Activated CD4-positive, alpha-beta T cell treated with anti-CD3 and anti-CD28 coated beads, Interleukin-2, Interleukin-6, amounts not matched to agents 100 ng/mL and 50 ng/mL, durations not matched to agents 16 hours and 8 hours (primary cell): ENCODE measurements around the gene IFT52.
"Not testable (repeated sequence)": the region's sequence is repeated elsewhere in the genome, so short reads cannot be mapped to it uniquely, and the experiment has no call there.

Experiments
- DNase-seq: peaks from one replicate; pipeline ENCODE4 v3.0.0-alpha.2; 2020

IFT52 gene

DNA sequence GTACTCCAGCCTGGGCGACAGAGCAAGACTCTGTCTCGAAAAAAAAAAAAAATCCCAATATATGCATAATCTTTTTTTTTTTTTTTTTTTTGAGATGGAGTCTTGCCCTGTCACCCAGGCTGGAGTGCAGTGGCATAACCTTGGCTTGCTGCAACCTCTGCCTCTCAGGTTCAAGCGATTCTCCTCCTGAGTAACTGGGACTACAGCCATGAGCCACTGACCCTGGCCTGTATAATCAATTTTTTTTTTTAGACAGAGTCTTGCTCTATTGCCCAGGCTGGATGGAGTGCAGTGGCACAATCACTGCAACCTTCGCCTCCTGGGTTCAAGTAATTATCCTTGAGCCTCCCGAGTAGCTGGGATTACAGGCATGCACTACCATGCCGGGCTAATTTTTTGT is 64.4 kb downstream of the IFT52 start:
- not testable (repeated sequence) for DNase-seq

- no peak for DNase-seq
These were observed 65.2 kb downstream of the IFT52 start for GRCh38 chr20:43655937-43656336.

- DNase-seq, result peak; percentile 43
These were observed 67.5 kb downstream of the IFT52 start for GRCh38 chr20:43658069-43658722.

- DNase-seq, result no peak
These were observed 68.1 kb downstream of the IFT52 start for GRCh38 chr20:43658723-43659419.

- no peak for DNase-seq
These were observed 72.4 kb downstream of the IFT52 start for GRCh38 chr20:43662943-43663655.

GRCh38 chr20:43665466-43666176 is 74.9 kb downstream of the IFT52 start:
- DNase-seq, result no peak

- DNase-seq, result peak; percentile 84
These were observed 75.9 kb downstream of the IFT52 start, which contains the start of gene MYBL2 for GRCh38 chr20:43666376-43667328. TSS of gene MYBL2 (plus strand) at chr20:43667114. CDS start at chr20:43667284, 170 bp downstream.

- peak; percentile 30 for DNase-seq
These were observed 76.8 kb downstream of the IFT52 start for GRCh38 chr20:43667341-43668132.

DNA sequence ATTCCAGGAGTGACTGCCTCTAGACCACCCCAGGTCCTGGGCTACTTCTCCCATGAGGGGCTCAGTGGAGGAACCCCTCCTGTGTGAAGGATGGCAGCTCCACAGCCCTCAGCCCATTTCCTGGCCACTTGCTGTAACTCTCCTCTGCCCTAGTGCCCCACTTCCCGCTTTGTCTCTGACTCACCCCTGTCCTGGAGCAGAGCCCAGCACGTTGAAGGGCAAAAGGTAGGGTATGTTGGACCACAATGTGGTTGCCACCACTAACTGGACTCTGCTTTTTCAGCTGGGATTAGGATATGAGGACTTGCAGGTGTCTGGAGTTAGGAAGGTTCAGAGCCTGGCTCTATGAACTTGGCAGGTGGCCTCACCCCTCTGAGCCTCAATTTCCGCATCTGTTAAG is 78.6 kb downstream of the IFT52 start:
- no peak for DNase-seq

DNA sequence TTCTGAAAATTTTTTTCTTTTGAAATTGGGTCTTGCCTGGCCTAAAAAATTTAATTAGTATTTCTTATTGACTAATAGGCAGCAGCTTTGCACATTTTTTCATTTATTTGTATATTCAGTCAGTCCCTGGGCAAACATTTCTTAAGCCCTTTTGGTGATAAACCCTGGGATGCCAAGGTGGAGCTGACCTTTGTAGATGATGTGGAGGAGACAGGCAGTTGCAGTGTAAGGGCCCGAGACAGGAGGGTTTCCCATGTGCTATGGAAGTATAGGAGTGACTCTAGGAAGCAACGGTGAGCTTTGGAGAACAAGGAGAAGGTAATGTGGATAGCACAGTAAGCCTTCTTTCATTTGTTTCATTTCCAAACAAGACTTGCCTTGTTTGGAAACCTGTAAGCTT is 79.7 kb downstream of the IFT52 start:
- DNase-seq, result no peak

- DNase-seq, result no peak
These were observed 85.6 kb downstream of the IFT52 start for GRCh38 chr20:43676368-43676767.

DNA sequence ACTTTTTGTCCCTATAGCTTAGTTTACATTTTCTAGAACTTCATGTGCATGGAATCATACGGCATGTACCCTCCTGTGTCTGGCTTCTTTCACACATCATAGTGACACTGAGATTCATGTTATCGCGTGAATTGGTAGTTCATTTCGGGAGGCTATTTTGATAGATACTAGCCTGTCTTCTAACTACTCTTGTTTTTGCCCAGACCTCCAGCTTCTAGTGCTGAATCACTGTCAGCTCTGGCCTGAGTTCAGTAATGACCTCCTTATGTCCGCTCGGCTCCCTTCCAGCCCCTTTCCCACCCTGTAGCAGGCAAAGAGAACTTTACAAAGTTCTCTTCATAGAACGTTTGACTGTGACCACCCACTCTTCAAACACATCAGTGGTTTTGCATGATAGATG is 90.2 kb downstream of the IFT52 start:
- DNase-seq, result no peak

DNA sequence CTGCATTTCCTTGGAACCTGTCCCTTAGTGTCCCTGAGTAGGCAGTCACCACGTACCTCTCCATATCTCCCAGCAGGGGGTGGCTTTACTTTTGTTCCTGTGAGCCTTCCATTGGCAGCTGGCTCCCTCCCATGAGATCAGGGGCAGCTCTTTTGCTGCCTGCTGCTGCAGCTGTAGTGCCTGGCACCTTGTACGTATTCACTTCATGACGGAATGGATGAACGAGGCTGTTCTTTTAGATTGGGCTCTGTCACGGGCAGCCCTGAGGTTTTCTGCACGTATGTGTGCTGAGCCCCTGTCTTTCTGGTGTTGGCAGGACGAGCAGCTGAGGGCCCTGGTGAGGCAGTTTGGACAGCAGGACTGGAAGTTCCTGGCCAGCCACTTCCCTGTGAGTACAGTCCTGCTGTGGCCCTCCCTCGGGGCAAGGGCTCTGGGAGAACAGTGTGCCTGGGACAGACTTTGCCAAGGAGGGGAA is 90.8 kb downstream of the IFT52 start:
- DNase-seq, result no peak

- DNase-seq, result no peak
These were observed 91.3 kb downstream of the IFT52 start for GRCh38 chr20:43681991-43682410.

GRCh38 chr20:43682446-43682845 is 91.7 kb downstream of the IFT52 start:
- no peak for DNase-seq

GRCh38 chr20:43686820-43687219 is 96.1 kb downstream of the IFT52 start:
- DNase-seq, result no peak

GRCh38 chr20:43689165-43689564 is 98.4 kb downstream of the IFT52 start:
- DNase-seq, result no peak

DNA sequence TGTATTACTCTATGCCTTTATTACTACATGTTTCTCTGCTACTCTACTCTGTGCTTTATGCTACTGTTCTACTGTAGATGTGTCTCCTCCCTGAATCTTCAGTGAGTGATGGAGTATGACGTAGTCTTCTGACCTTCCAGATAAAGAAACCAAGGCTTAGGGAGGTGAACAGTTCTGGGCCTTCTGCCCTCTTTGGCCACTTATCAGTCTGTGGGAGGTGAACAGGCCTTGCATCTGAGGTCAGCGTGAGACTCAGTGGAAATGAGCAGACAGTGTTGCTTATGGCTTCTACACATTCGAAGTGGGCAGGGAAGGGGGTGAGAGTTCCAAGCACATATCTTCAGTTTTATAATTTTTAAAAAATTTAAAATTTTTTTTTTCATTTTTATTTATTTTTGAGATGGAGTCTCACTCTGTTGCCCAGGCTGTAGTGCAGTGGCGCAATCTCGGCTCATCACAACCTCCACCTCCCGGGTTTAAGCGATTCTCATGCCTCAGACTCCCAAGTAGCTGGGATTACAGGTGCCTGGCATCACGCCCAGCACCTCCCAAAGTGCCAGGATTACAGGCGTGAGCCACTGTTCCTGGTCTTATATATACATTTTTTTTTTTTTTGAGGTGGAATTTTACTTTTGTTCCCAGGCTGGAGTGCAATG is 100.3 kb downstream of the IFT52 start:
- no peak for DNase-seq

- peak; percentile 65 for DNase-seq
These were observed 101.3 kb downstream of the IFT52 start for GRCh38 chr20:43691928-43692524.

- DNase-seq, result no peak
These were observed 104.0 kb downstream of the IFT52 start for GRCh38 chr20:43694763-43695162.
